Measurements from ENCODE around the gene SGSH. TPM values are rescaled to one million over a fixed set of nuclear protein-coding genes. Genes with fewer than 3 reads are reported as not detected.

SGSH gene
- total RNA-seq, 1 donor from 2014 or later: 44.7 TPM

Other genes starting within 250 kb of the SGSH start
- gene TBC1D16, start 184.5 kb downstream of the SGSH start, total RNA-seq: 111 TPM
- 7.9 TPM for gene CCDC40, start 183.7 kb downstream of the SGSH start, total RNA-seq
- 61.4 TPM for gene GAA, start 118.8 kb downstream of the SGSH start, total RNA-seq
- gene EIF4A3, start 73.2 kb downstream of the SGSH start, total RNA-seq: 92.0 TPM
- not detected for gene CARD14, start 50.3 kb downstream of the SGSH start, total RNA-seq
- gene SLC26A11, start 94 bp upstream of the SGSH start, total RNA-seq: 13.2 TPM
- gene RNF213, start 40.5 kb upstream of the SGSH start, total RNA-seq: 168 TPM
- gene ENDOV, start 194.8 kb upstream of the SGSH start, total RNA-seq: 10.5 TPM

All from mesenteric fat pad (tissue), 1 donor.